ENCODE measurements around the gene NME7.
A peak's percentile ranks its signal among the peaks of the same experiment; 100 is the strongest.

Gene NME7

GRCh38 chr1:169098380-169098779 lies 269.2 kb downstream of the NME7 start:
- DNase-seq (no peak), ATAC-seq (no peak)
- no peaks in the 10 kb centered on the region for H3K9me3 Mint-ChIP-seq
- H3K27ac Mint-ChIP-seq: no peak overlapping the region
- no peaks in the 10 kb centered on the region for H3K27me3 Mint-ChIP-seq
- no peak overlapping the region for H3K4me3 Mint-ChIP-seq
- peaks cover 5% of the 10 kb centered on the region for H3K4me1 Mint-ChIP-seq

GRCh38 chr1:169094897-169095569 lies 272.6 kb downstream of the NME7 start:
- Mint-ChIP-seq H3K4me3 (no peak overlapping the region), H3K27me3 (no peaks in the 10 kb centered on the region), H3K9me3 (no peaks in the 10 kb centered on the region), H3K4me1 (peaks cover 9% of the 10 kb centered on the region), H3K27ac (no peak overlapping the region)
- DNase-seq (no peak), ATAC-seq (no peak)

- Mint-ChIP-seq H3K4me3 (no peak overlapping the region), H3K27me3 (no peaks in the 10 kb centered on the region), H3K9me3 (no peaks in the 10 kb centered on the region), H3K27ac (no peak overlapping the region), H3K4me1 (peaks cover 11% of the 10 kb centered on the region)
- no peak for DNase-seq
- ATAC-seq: no peak
Observed at GRCh38 chr1:169092399-169092798, 275.2 kb downstream of the NME7 start.

GRCh38 chr1:169091480-169091941 lies 276.1 kb downstream of the NME7 start:
- ATAC-seq: peak; percentile 19

GRCh38 chr1:169090900-169091311 lies 276.7 kb downstream of the NME7 start:
- peaks cover 11% of the 10 kb centered on the region for H3K4me1 Mint-ChIP-seq
- ATAC-seq: peak; percentile 52
- DNase-seq: no peak

More at GRCh38 chr1:169091480-169091941, 276.1 kb downstream of the NME7 start:
- no peaks in the 10 kb centered on the region for H3K27me3 Mint-ChIP-seq
- H3K4me1 Mint-ChIP-seq: peaks cover 11% of the 10 kb centered on the region
- H3K4me3 Mint-ChIP-seq: no peak overlapping the region
- no peak overlapping the region for H3K27ac Mint-ChIP-seq
- H3K9me3 Mint-ChIP-seq: no peaks in the 10 kb centered on the region
- no peak for DNase-seq

GRCh38 chr1:169090308-169090899 lies 277.2 kb downstream of the NME7 start:
- Mint-ChIP-seq H3K9me3 (no peaks in the 10 kb centered on the region), H3K4me1 (peaks cover 11% of the 10 kb centered on the region), H3K27ac (no peak overlapping the region), H3K4me3 (no peak overlapping the region), H3K27me3 (no peaks in the 10 kb centered on the region)
- ATAC-seq (peak; percentile 47), DNase-seq (no peak)

More at GRCh38 chr1:169090900-169091311, 276.7 kb downstream of the NME7 start:
- Mint-ChIP-seq H3K4me3 (no peak overlapping the region), H3K9me3 (no peaks in the 10 kb centered on the region), H3K27ac (no peak overlapping the region), H3K27me3 (no peaks in the 10 kb centered on the region)

GRCh38 chr1:169089776-169090175 lies 277.8 kb downstream of the NME7 start:
- no peak for ATAC-seq
- Mint-ChIP-seq H3K4me3 (no peak overlapping the region), H3K9me3 (no peaks in the 10 kb centered on the region), H3K27ac (no peak overlapping the region), H3K4me1 (peaks cover 11% of the 10 kb centered on the region), H3K27me3 (no peaks in the 10 kb centered on the region)
- no peak for DNase-seq

- no peaks in the 10 kb centered on the region for H3K9me3 Mint-ChIP-seq
- H3K27ac Mint-ChIP-seq: no peak overlapping the region
- ATAC-seq (no peak), DNase-seq (no peak)
- H3K27me3 Mint-ChIP-seq: no peaks in the 10 kb centered on the region
- H3K4me3 Mint-ChIP-seq: no peak overlapping the region
- H3K4me1 Mint-ChIP-seq: peaks cover 5% of the 10 kb centered on the region
Observed at GRCh38 chr1:169087876-169088275, 279.7 kb downstream of the NME7 start.

- peaks cover 5% of the 10 kb centered on the region for H3K4me1 Mint-ChIP-seq
- no peaks in the 10 kb centered on the region for H3K27me3 Mint-ChIP-seq
- DNase-seq: no peak
- H3K9me3 Mint-ChIP-seq: no peaks in the 10 kb centered on the region
- peak overlapping the region; percentile 12 to 40 for H3K27ac Mint-ChIP-seq
- no peak overlapping the region for H3K4me3 Mint-ChIP-seq
- no peak for ATAC-seq
Observed at GRCh38 chr1:169086603-169087455, 280.8 kb downstream of the NME7 start.

GRCh38 chr1:169085911-169086310 lies 281.7 kb downstream of the NME7 start:
- no peak overlapping the region for H3K4me3 Mint-ChIP-seq
- no peak for ATAC-seq
- H3K4me1 Mint-ChIP-seq: peaks cover 5% of the 10 kb centered on the region
- no peaks in the 10 kb centered on the region for H3K9me3 Mint-ChIP-seq
- no peak for DNase-seq
- H3K27me3 Mint-ChIP-seq: no peaks in the 10 kb centered on the region
- H3K27ac Mint-ChIP-seq: no peak overlapping the region
